K562 (cell line): ENCODE data around the gene SPATS2. TPM values are rescaled to one million over a fixed set of nuclear protein-coding genes. Genes with fewer than 3 reads are reported as not detected.

ENCODE experiments used
- ATAC-seq: fragments of 200-7000 bp; cut with Tn5 transposase; 3 replicates; pipeline ENCODE4 v1.9.1; 2020; ENCODE audit warnings: moderate library complexity
- BruUV-seq: library from RNA; stranded (reverse); fragments of 400-500 nt; replicated peaks from 2 replicates; lab custom pipeline; 2021; lab: Mats Ljungman, UMichigan
- CTCF ChIA-PET: fragments of 300-600 bp; formaldehyde crosslinking; extraction: SDS; loops from one replicate; lab custom pipeline; 2021; ENCODE audit warnings: low intra/inter-chr PET ratio; lab: Yijun Ruan, JAX
- POLR2A ChIA-PET: fragments of 300-600, 350-650 bp; sonication (Branson Sonifier 250); formaldehyde crosslinking; extraction: SDS; loops from one replicate; lab custom pipeline; 2021; ENCODE audit warnings: antibody characterized with exemption, inconsistent platforms; lab: Yijun Ruan, JAX
- DNase-seq, 4 experiments: peaks; one replicate each; pipeline versions ENCODE4 v3.0.0 to v3.0.0-alpha.2; 2011 to 2018; ENCODE audit warnings: low spot score in 3 of 4, mixed read lengths in 3 of 4; ENCODE audit errors: extremely low read depth in 1 of 4
- FAIRE-seq: peaks from 2 replicates; lab custom pipeline; 2011; peaks lifted over from hg19 to GRCh38; lab: Jason Lieb, UNC
- H2AFZ ChIP-seq: 2 replicates; pipeline ENCODE4 v1.6.0; 2011; ENCODE audit warnings: low read depth, low read length, control low read depth, inconsistent platforms
- H3K27ac ChIP-seq: fragments of 200-600 bp; 3 replicates; pipeline ENCODE4 v1.8.0; 2011; ENCODE audit warnings: low read depth, mild to moderate bottlenecking, control low read depth, inconsistent platforms, low read length, moderate library complexity, mixed read lengths; ENCODE audit errors: extremely low read depth
- H3K27me3 ChIP-seq, 2 experiments: fragments of 300-600 bp in 1 of 2; 2 replicates in 1 of 2; 3 replicates in 1 of 2; pipeline versions ENCODE4 v1.6.0 to v1.8.0; 2011; ENCODE audit warnings: inconsistent platforms in 2 of 2, low read length in 2 of 2, mild to moderate bottlenecking in 1 of 2, mixed read lengths in 1 of 2, moderate library complexity in 1 of 2; ENCODE audit not compliant: control insufficient read depth in 2 of 2, insufficient read depth in 2 of 2
- H3K36me3 ChIP-seq: fragments of 300-600 bp; 3 replicates; pipeline ENCODE4 v1.8.0; 2011; ENCODE audit warnings: mild to moderate bottlenecking, low read length, inconsistent platforms; ENCODE audit not compliant: control insufficient read depth, insufficient read depth
- H3K4me1 ChIP-seq, 2 experiments: fragments of 200-600 bp in 1 of 2; replicated peaks in 1 of 2; 2 replicates in 1 of 2; 3 replicates in 1 of 2; pipeline versions ENCODE4 v1.5.1 to v1.8.0; 2011; ENCODE audit warnings: inconsistent platforms in 2 of 2, low read length in 2 of 2, mild to moderate bottlenecking in 1 of 2, mixed read lengths in 1 of 2, moderate library complexity in 1 of 2; ENCODE audit not compliant: control insufficient read depth in 2 of 2, insufficient read depth in 2 of 2
- H3K4me2 ChIP-seq: 2 replicates; pipeline ENCODE4 v1.6.1; 2011; ENCODE audit warnings: low read length, control low read depth, inconsistent platforms, mixed read lengths; ENCODE audit not compliant: insufficient read depth
- H3K4me3 ChIP-seq: fragments of 200-600 bp; sonication (generic), shearing (Covaris generic); 2 replicates; pipeline ENCODE4 v1.5.1; 2016; ENCODE audit warnings: control low read depth, inconsistent platforms
- H3K79me2 ChIP-seq: fragments of 200-600 bp; 3 replicates; pipeline ENCODE4 v1.8.0; 2011; ENCODE audit warnings: low read length, inconsistent platforms; ENCODE audit not compliant: control insufficient read depth, insufficient read depth
- H3K9ac ChIP-seq, 2 experiments: 2 replicates each; pipeline versions ENCODE4 v1.6.0 to v1.6.1; 2011; ENCODE audit warnings: low read depth in 2 of 2, low read length in 2 of 2, control low read depth in 1 of 2, inconsistent platforms in 1 of 2, mild to moderate bottlenecking in 1 of 2, mixed read lengths in 1 of 2; ENCODE audit not compliant: insufficient read depth in 1 of 2
- H3K9me1 ChIP-seq: one replicate; pipeline ENCODE4 v1.6.0; 2011; ENCODE audit warnings: inconsistent platforms, mild to moderate bottlenecking, low read length, moderate library complexity; ENCODE audit not compliant: control insufficient read depth, insufficient read depth
- H3K9me3 ChIP-seq: replicated peaks from 2 replicates; pipeline ENCODE4 v1.5.1; 2011; ENCODE audit warnings: low read depth, low read length, inconsistent platforms; ENCODE audit not compliant: control insufficient read depth, insufficient read depth
- H4K20me1 ChIP-seq: replicated peaks from 2 replicates; pipeline ENCODE4 v1.6.1; 2011; ENCODE audit warnings: low read length, inconsistent platforms, mixed read lengths; ENCODE audit not compliant: control insufficient read depth, insufficient read depth
- ETV6 ChIP-seq, 3 experiments: fragments of 150-350 bp in 1 of 3; sonication (generic) in 1 of 3; formaldehyde crosslinking in 1 of 3; IDR thresholded peaks; 2 replicates each; pipeline versions ENCODE4 v1.6.1 to v1.8.0; 2014 to 2022; ENCODE audit warnings: borderline replicate concordance in 2 of 3, low read depth in 2 of 3, antibody characterized with exemption in 1 of 3, low read length in 1 of 3, mild to moderate bottlenecking in 1 of 3, missing genetic modification reagents in 1 of 3
- FOSL1 ChIP-seq: fragments of 200-800 bp; sonication (Bioruptor generic); conservative IDR thresholded peaks from 2 replicates; pipeline ENCODE4 v1.6.1; 2016; ENCODE audit warnings: missing genetic modification characterization, missing compliant biosample characterization
- POLR2AphosphoS5 ChIP-seq: IDR thresholded peaks from 2 replicates; pipeline ENCODE4 v1.6.1; 2011; ENCODE audit warnings: mild to moderate bottlenecking, low read depth, low read length, moderate library complexity; ENCODE audit not compliant: control insufficient read depth, insufficient read depth
- ZC3H4 ChIP-seq: sonication (generic); formaldehyde crosslinking; IDR thresholded peaks from 2 replicates; pipeline ENCODE4 v1.9.0; 2021; ENCODE audit warnings: missing genetic modification reagents, borderline replicate concordance
- ZNF282 ChIP-seq: sonication (generic); formaldehyde crosslinking; IDR thresholded peaks from 2 replicates; pipeline ENCODE4 v1.8.1; 2023; ENCODE audit warnings: missing genetic modification reagents
- WGBS: fragments of 100-300 bp; shearing (Covaris generic); methylation state at CpG from one replicate; pipeline ENCODE4 v1.1.6; 2016; ENCODE audit warnings: low coverage, mixed read lengths; ENCODE audit not compliant: insufficient coverage; ENCODE audit errors: missing lambda C conversion rate; 5-methylcytosine and 5-hydroxymethylcytosine counted together
- in situ Hi-C: fragments of 300-500 bp; cut with MboI; formaldehyde crosslinking; loops from 4 replicates; pipeline ENCODE4 v1.15.0; 2018; ENCODE audit warnings: inconsistent platforms, mixed read lengths
- intact Hi-C: fragments of 100-400 bp; cut with micrococcal nuclease; formaldehyde crosslinking; loops from 2 replicates; pipeline ENCODE4 v1.14.2; 2022
- polyA plus RNA-seq, 8 experiments: library from polyadenylated mRNA; depleted of rRNA in 4 of 8; stranded (reverse) in 5 of 8; unstranded in 3 of 8; fragments of >200 nt; fragmentation: Nextera tagmentation in 2 of 8; fragmentation: Illumina TruSeq in 1 of 8; extraction: Ambion mirVana in 2 of 8; extraction: Trizol in 1 of 8; gene quantifications; 2 replicates each; pipeline versions ENCODE4 v1.2.1 to v1.2.3, GENCODE V29; 2011 to 2014; ENCODE audit warnings: inconsistent platforms in 1 of 8, missing spikeins in 1 of 8
- total RNA-seq, 7 experiments: library from RNA; depleted of rRNA in 6 of 7; stranded (reverse); fragments of >200 nt in 6 of 7; fragmentation: Illumina TruSeq in 2 of 7; extraction: Trizol in 2 of 7; gene quantifications; 2 replicates each; pipeline versions ENCODE4 v1.2.1 to v1.2.3, GENCODE V29; 2011 to 2021; ENCODE audit warnings: low replicate concordance in 1 of 7
- TF ChIP-seq, protein P1 (sequence below), 3 experiments: fragments of 200-800 bp in 1 of 3; sonication (Bioruptor generic) in 1 of 3; sonication (generic) in 1 of 3; formaldehyde crosslinking in 1 of 3; IDR thresholded peaks; 2 replicates each; pipeline versions ENCODE4 v1.6.1 to v1.8.0; 2016 to 2022; ENCODE audit warnings: mild to moderate bottlenecking in 2 of 3, missing compliant biosample characterization in 2 of 3, missing genetic modification characterization in 2 of 3, missing genetic modification reagents in 1 of 3

Gene SPATS2
- total and polyA plus RNA-seq, 9 of the 15 experiments (the other 6 are each of a cell fraction or from before 2014, with no cell fraction given): 5.4 to 48.2 (median 17.5) TPM

GRCh38 chr12:49483619-49484018, 116.4 kb downstream of the SPATS2 start (continued):
- TF ChIP-seq, protein P1, sequence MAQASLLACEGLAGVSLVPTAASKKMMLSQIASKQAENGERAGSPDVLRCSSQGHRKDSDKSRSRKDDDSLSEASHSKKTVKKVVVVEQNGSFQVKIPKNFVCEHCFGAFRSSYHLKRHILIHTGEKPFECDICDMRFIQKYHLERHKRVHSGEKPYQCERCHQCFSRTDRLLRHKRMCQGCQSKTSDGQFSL (CRISPR knock-in tag; IDR thresholded peaks at IDR 0.05): no peak
- TF ChIP-seq, protein P1 (tag; IDR thresholded peaks at IDR 0.05): no peak
- TF ChIP-seq, all 486 proteins: peak for 0

DNA sequence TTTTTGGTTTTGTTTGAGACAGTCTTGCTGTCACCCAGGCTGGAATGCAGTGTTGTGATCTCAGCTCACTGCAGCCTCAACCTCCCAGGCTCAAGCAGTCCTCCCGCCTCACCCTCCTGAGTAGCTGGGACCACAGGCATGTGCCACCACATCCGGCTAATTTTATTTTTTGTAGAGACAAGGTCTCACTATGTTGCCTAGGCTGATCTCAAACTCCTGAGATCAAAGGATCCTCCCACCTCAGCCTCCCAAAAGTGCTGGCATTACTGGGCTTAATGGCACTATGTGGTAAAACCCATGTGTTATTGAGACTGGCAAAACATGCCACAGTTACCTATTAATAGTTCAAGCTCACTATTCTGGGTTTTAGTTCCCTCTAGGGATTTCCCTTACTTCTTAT, 120.3 kb downstream of the SPATS2 start:
- H3K27me3 ChIP-seq: no peaks in the 10 kb centered on the region
- no peaks in the 10 kb centered on the region for H3K4me1 ChIP-seq
- in situ Hi-C loops: no loop called here
- H4K20me1 ChIP-seq: no peaks in the 10 kb centered on the region
- CTCF ChIA-PET: interaction anchor here (0.7 kb wide), 1 partner anchor 116 kb away, joined by 3 read pairs; no protein-coding TSS in a partner anchor
- FAIRE-seq (no peak), ATAC-seq (no peak), DNase-seq (no peak)
- no peak overlapping the region for H3K27ac ChIP-seq
- H3K9me1 ChIP-seq: no peaks in the 10 kb centered on the region
- no peak overlapping the region for H3K4me2 ChIP-seq
- H3K9me3 ChIP-seq: no peaks in the 10 kb centered on the region
- POLR2A ChIA-PET: interaction anchor here (0.6 to 1.2 kb wide), 5 partner anchors 29 to 489 kb away, joined by 3 to 4 read pairs (median 3); no protein-coding TSS in a partner anchor
- H2AFZ ChIP-seq: no peak overlapping the region
- H3K36me3 ChIP-seq: no peaks in the 10 kb centered on the region; the same call in 2 of the 3 replicates
- H3K79me2 ChIP-seq: no peaks in the 10 kb centered on the region
- intact Hi-C loops: no loop called here
- WGBS: 72% methylated on average over 2 of the region's 2 CpGs
- BruUV-seq: no TSS peak
- no peak overlapping the region for H3K9ac ChIP-seq
- H3K4me3 ChIP-seq: no peak overlapping the region
- TF ChIP-seq ETV6 (IDR thresholded peaks at IDR 0.05; ENCODE audit: borderline replicate concordance in 1 of 2, low read depth in 2 of 2, low read length in 1 of 2) (no peak), ETV6 (CRISPR knock-in tag; IDR thresholded peaks at IDR 0.05; ENCODE audit: borderline replicate concordance) (no peak), ZC3H4 (no peak), ZNF282 (CRISPR knock-in tag) (no peak), FOSL1 (tag) (no peak), POLR2AphosphoS5 (no peak)
